Neural cell (in vitro differentiated cells): ENCODE results near the gene DTX1. TPM values are rescaled to one million over a fixed set of nuclear protein-coding genes. Genes with fewer than 3 reads are reported as not detected.

ENCODE experiments used
- H2AFZ ChIP-seq: fragments of 200-600, 300-800 bp; sonication (generic), shearing (Covaris generic); 2 replicates; pipeline ENCODE4 v1.6.0; 2014; ENCODE audit warnings: low read depth, mild to moderate bottlenecking, antibody characterized with exemption, low read length, moderate library complexity
- H3F3A ChIP-seq: fragments of 200-600 bp; shearing (Covaris generic); 2 replicates; pipeline ENCODE4 v1.6.1; 2016; ENCODE audit warnings: mild to moderate bottlenecking, moderate library complexity, mixed read lengths, antibody characterized with exemption, low read length; ENCODE audit not compliant: insufficient read depth, poor library complexity, severe bottlenecking
- H3K27ac ChIP-seq: fragments of 200-600, 300-800 bp; sonication (generic), shearing (Covaris generic); 2 replicates; pipeline ENCODE4 v1.5.1; 2014; ENCODE audit warnings: mild to moderate bottlenecking, low read length, moderate library complexity
- H3K27me3 ChIP-seq: fragments of 300-800, 200-600 bp; sonication (generic), shearing (Covaris generic); 2 replicates; pipeline ENCODE4 v1.6.0; 2014; ENCODE audit warnings: mild to moderate bottlenecking, low read depth, low read length, moderate library complexity; ENCODE audit not compliant: insufficient read depth
- H3K36me3 ChIP-seq: fragments of 300-800, 200-600 bp; sonication (generic), shearing (Covaris generic); 2 replicates; pipeline ENCODE4 v1.5.1; 2014; ENCODE audit warnings: mild to moderate bottlenecking, antibody characterized with exemption, low read length, moderate library complexity; ENCODE audit not compliant: insufficient read depth
- H3K4me2 ChIP-seq: fragments of 300-800, 200-600 bp; sonication (generic), shearing (Covaris generic); 2 replicates; pipeline ENCODE4 v1.6.0; 2014; ENCODE audit warnings: mild to moderate bottlenecking, low read length
- H3K4me3 ChIP-seq: fragments of 300-800, 200-600 bp; sonication (generic), shearing (Covaris generic); 2 replicates; pipeline ENCODE4 v1.5.1; 2014; ENCODE audit warnings: mild to moderate bottlenecking, low read length, moderate library complexity
- H3K79me2 ChIP-seq: fragments of 200-600 bp; shearing (Covaris generic); replicated peaks from 2 replicates; pipeline ENCODE4 v1.6.0; 2014; ENCODE audit warnings: mild to moderate bottlenecking, low read length, moderate library complexity; ENCODE audit not compliant: insufficient read depth
- H3K9ac ChIP-seq: fragments of 300-800, 200-600 bp; sonication (generic), shearing (Covaris generic); 2 replicates; pipeline ENCODE4 v1.6.1; 2016; ENCODE audit warnings: mild to moderate bottlenecking, low read length, mixed read lengths
- H3K9me2 ChIP-seq: fragments of 200-600 bp; shearing (Covaris generic); 2 replicates; pipeline ENCODE4 v1.6.1; 2016; ENCODE audit warnings: mild to moderate bottlenecking, low read length, mixed read lengths; ENCODE audit not compliant: insufficient read depth
- H3K9me3 ChIP-seq: fragments of 200-600, 300-800 bp; sonication (generic), shearing (Covaris generic); 2 replicates; pipeline ENCODE4 v1.6.1; 2016; ENCODE audit warnings: mild to moderate bottlenecking, mixed run types, low read length, moderate library complexity, mixed read lengths
- H4K20me1 ChIP-seq: fragments of 200-600 bp; shearing (Covaris generic); 2 replicates; pipeline ENCODE4 v1.6.1; 2016; ENCODE audit warnings: mild to moderate bottlenecking, mixed run types; ENCODE audit not compliant: insufficient read depth
- EP300 ChIP-seq: fragments of 450-650 bp; conservative IDR thresholded peaks from 2 replicates; pipeline ENCODE4 v1.6.1; 2014; ENCODE audit warnings: antibody characterized with exemption, mild to moderate bottlenecking, moderate library complexity; ENCODE audit not compliant: poor library complexity, severe bottlenecking
- EZH2 ChIP-seq: fragments of 200-600, 300-800 bp; shearing (Covaris generic), sonication (generic); IDR thresholded peaks from 2 replicates; pipeline ENCODE4 v1.6.1; 2014; ENCODE audit warnings: antibody characterized with exemption, low read length, borderline replicate concordance, mild to moderate bottlenecking; ENCODE audit not compliant: insufficient read depth, poor library complexity, severe bottlenecking
- MXI1 ChIP-seq: fragments of 450-650 bp; conservative IDR thresholded peaks from 2 replicates; pipeline ENCODE4 v1.6.1; 2014; ENCODE audit warnings: antibody characterized with exemption, mild to moderate bottlenecking; ENCODE audit not compliant: poor library complexity, severe bottlenecking
- POLR2AphosphoS5 ChIP-seq: IDR thresholded peaks from 2 replicates; pipeline ENCODE4 v1.6.1; 2012
- RAD21 ChIP-seq: fragments of 450-650 bp; conservative IDR thresholded peaks from 2 replicates; pipeline ENCODE4 v1.6.1; 2014; ENCODE audit warnings: antibody characterized with exemption, mild to moderate bottlenecking, moderate library complexity
- SMC3 ChIP-seq: fragments of 450-650 bp; conservative IDR thresholded peaks from 2 replicates; pipeline ENCODE4 v1.6.1; 2014; ENCODE audit warnings: antibody characterized with exemption, mild to moderate bottlenecking, moderate library complexity; ENCODE audit not compliant: poor library complexity
- TAF1 ChIP-seq: IDR thresholded peaks from 2 replicates; pipeline ENCODE4 v1.6.1; 2012; ENCODE audit warnings: low read depth
- polyA plus RNA-seq: library from polyadenylated mRNA; depleted of rRNA; stranded (reverse); fragments of >200 nt; gene quantifications from 2 replicates; pipeline ENCODE4 v1.2.3, GENCODE V29; 2014
- TF ChIP-seq, protein P1 (sequence below): fragments of 450-650 bp; IDR thresholded peaks from 2 replicates; pipeline ENCODE4 v1.5.1; 2014; ENCODE audit warnings: antibody characterized with exemption, mild to moderate bottlenecking, moderate library complexity; ENCODE audit not compliant: poor library complexity, severe bottlenecking
- TF ChIP-seq, protein P2 (sequence below): IDR thresholded peaks from 2 replicates; pipeline ENCODE4 v1.6.1; 2012; ENCODE audit warnings: borderline replicate concordance

Gene DTX1
- polyA plus RNA-seq, 1 donor from 2014 or later, result 30.7 TPM

DNA sequence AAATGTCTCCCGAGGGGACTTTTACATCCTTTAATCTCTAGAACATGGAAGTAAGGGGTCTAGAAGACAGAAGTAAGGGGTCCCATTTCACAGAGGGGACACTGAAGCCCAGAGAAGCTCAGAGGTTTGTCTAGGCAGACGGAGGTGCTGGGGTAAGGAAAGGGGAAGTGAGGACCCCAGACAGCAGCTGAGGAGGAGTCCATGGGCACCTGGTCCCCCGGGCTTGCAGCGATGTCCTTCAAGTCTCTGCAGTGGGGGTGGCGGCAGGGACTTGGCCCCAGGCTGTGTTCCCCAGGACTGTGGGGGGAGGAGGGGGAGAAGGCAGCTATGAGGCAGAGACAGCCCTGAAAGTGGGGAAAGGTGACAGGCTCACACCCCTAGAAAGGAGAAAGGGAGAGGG is 30.7 kb downstream of the DTX1 start:
- Histone ChIP-seq H3K27ac (no peak overlapping the region), H4K20me1 (no peaks in the 10 kb centered on the region), H3K27me3 (no peaks in the 10 kb centered on the region), H3K79me2 (no peaks in the 10 kb centered on the region), H3K4me3 (no peak overlapping the region), H2AFZ (no peak overlapping the region), H3K9me2 (no peaks in the 10 kb centered on the region), H3K4me2 (no peak overlapping the region), H3K9ac (no peak overlapping the region), H3K36me3 (peaks cover 4% of the 10 kb centered on the region), H3K9me3 (no peaks in the 10 kb centered on the region), H3F3A (no peaks in the 10 kb centered on the region)
- TF ChIP-seq EZH2, result no peak
- TF ChIP-seq, protein P1, sequence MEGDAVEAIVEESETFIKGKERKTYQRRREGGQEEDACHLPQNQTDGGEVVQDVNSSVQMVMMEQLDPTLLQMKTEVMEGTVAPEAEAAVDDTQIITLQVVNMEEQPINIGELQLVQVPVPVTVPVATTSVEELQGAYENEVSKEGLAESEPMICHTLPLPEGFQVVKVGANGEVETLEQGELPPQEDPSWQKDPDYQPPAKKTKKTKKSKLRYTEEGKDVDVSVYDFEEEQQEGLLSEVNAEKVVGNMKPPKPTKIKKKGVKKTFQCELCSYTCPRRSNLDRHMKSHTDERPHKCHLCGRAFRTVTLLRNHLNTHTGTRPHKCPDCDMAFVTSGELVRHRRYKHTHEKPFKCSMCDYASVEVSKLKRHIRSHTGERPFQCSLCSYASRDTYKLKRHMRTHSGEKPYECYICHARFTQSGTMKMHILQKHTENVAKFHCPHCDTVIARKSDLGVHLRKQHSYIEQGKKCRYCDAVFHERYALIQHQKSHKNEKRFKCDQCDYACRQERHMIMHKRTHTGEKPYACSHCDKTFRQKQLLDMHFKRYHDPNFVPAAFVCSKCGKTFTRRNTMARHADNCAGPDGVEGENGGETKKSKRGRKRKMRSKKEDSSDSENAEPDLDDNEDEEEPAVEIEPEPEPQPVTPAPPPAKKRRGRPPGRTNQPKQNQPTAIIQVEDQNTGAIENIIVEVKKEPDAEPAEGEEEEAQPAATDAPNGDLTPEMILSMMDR, result no peak
- TF ChIP-seq TAF1, result no peak
- no peak for TF ChIP-seq SMC3
- TF ChIP-seq EP300, result no peak
- TF ChIP-seq RAD21, result no peak
- TF ChIP-seq, protein P2, sequence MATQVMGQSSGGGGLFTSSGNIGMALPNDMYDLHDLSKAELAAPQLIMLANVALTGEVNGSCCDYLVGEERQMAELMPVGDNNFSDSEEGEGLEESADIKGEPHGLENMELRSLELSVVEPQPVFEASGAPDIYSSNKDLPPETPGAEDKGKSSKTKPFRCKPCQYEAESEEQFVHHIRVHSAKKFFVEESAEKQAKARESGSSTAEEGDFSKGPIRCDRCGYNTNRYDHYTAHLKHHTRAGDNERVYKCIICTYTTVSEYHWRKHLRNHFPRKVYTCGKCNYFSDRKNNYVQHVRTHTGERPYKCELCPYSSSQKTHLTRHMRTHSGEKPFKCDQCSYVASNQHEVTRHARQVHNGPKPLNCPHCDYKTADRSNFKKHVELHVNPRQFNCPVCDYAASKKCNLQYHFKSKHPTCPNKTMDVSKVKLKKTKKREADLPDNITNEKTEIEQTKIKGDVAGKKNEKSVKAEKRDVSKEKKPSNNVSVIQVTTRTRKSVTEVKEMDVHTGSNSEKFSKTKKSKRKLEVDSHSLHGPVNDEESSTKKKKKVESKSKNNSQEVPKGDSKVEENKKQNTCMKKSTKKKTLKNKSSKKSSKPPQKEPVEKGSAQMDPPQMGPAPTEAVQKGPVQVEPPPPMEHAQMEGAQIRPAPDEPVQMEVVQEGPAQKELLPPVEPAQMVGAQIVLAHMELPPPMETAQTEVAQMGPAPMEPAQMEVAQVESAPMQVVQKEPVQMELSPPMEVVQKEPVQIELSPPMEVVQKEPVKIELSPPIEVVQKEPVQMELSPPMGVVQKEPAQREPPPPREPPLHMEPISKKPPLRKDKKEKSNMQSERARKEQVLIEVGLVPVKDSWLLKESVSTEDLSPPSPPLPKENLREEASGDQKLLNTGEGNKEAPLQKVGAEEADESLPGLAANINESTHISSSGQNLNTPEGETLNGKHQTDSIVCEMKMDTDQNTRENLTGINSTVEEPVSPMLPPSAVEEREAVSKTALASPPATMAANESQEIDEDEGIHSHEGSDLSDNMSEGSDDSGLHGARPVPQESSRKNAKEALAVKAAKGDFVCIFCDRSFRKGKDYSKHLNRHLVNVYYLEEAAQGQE, result no peak
- TF ChIP-seq MXI1, result no peak
- no peak for TF ChIP-seq POLR2AphosphoS5

DNA sequence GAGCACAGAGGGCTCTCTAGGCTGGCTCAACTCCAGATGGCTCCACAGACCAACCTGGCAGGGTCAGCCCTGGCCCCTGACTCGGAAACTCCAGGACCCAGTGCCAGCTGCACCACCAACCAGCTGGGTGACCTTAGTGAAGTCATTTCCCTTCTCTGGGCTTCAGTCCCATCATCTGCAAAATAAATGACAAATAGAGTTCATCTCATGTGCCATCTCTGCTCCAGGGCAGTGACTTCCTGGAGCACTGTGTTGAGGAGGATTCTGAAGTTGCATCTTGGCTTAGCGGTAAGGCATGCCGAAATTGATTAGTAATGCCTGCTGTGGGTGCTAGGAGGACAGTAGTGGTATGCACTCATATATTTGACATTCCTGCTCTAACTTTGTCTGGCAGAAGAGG is 31.5 kb downstream of the DTX1 start:
- no peak overlapping the region for H3K27ac ChIP-seq
- no peaks in the 10 kb centered on the region for H3K27me3 ChIP-seq
- H4K20me1 ChIP-seq, result no peaks in the 10 kb centered on the region
- H3K9me2 ChIP-seq, result no peaks in the 10 kb centered on the region
- H3K79me2 ChIP-seq, result no peaks in the 10 kb centered on the region
- peaks cover 4% of the 10 kb centered on the region for H3K36me3 ChIP-seq
- H3K4me2 ChIP-seq, result no peak overlapping the region
- H3K4me3 ChIP-seq, result no peak overlapping the region
- H3F3A ChIP-seq, result no peaks in the 10 kb centered on the region
- no peak overlapping the region for H2AFZ ChIP-seq
- H3K9me3 ChIP-seq, result no peaks in the 10 kb centered on the region
- H3K9ac ChIP-seq, result no peak overlapping the region
- no peak for TF ChIP-seq RAD21
- TF ChIP-seq TAF1, result no peak
- TF ChIP-seq EP300, result no peak
- no peak for TF ChIP-seq POLR2AphosphoS5
- TF ChIP-seq, protein P1, result no peak
- no peak for TF ChIP-seq SMC3
- TF ChIP-seq, protein P2, result no peak
- no peak for TF ChIP-seq EZH2
- TF ChIP-seq MXI1, result no peak
